ENCODE results near the gene ADGRB2. TPM values are rescaled to one million over a fixed set of nuclear protein-coding genes. Genes with fewer than 3 reads are reported as not detected.

ADGRB2 gene
- total RNA-seq, 1 donor from 2014 or later, result 7.1 TPM

GRCh38 chr1:31779687-31780086, 15.5 kb upstream of the ADGRB2 start:
- Histone ChIP-seq H3K27ac (no peak overlapping the region), H3K9ac (no peak overlapping the region), H4K20me1 (ENCODE audit: low read depth) (no peaks in the 10 kb centered on the region), H3K9me3 (ENCODE audit: low read depth) (no peaks in the 10 kb centered on the region), H3F3A (ENCODE audit: low read depth) (peaks cover 18% of the 10 kb centered on the region), H3K4me1 (peaks cover 29% of the 10 kb centered on the region), H2AFZ (replicated peaks) (no peak overlapping the region), H3K27me3 (peaks cover 21% of the 10 kb centered on the region), H3K36me3 (no peaks in the 10 kb centered on the region), H3K79me2 (ENCODE audit: low read depth) (no peaks in the 10 kb centered on the region), H3K4me2 (no peak overlapping the region), H3K4me3 (no peak overlapping the region)
- Mint-ChIP-seq H3K4me3 (no peak overlapping the region), H3K4me1 (peaks cover 46% of the 10 kb centered on the region), H3K36me3 (no peaks in the 10 kb centered on the region), H3K27ac (no peak overlapping the region), H3K9me3 (no peaks in the 10 kb centered on the region), H3K27me3 (ENCODE audit: insufficient read depth, low read depth) (peaks cover 18% of the 10 kb centered on the region)
- DNase-seq (ENCODE audit: low spot score), result no peak
- no peak for TF ChIP-seq EZH2 (IDR thresholded peaks at IDR 0.05)
- TF ChIP-seq EZH2phosphoT487 (IDR thresholded peaks at IDR 0.05), result no peak

GRCh38 chr1:31778763-31779488, 14.8 kb upstream of the ADGRB2 start:
- no peak overlapping the region for H3K4me3 ChIP-seq
- peaks cover 18% of the 10 kb centered on the region for H3F3A ChIP-seq (ENCODE audit: low read depth)
- H3K27ac ChIP-seq, result no peak overlapping the region
- Mint-ChIP-seq H3K4me3 (no peak overlapping the region), H3K27ac (no peak overlapping the region), H3K27me3 (ENCODE audit: insufficient read depth, low read depth) (peaks cover 23% of the 10 kb centered on the region), H3K4me1 (peaks cover 39% of the 10 kb centered on the region), H3K36me3 (no peaks in the 10 kb centered on the region), H3K9me3 (no peaks in the 10 kb centered on the region)
- H3K4me2 ChIP-seq, result no peak overlapping the region
- no peaks in the 10 kb centered on the region for H4K20me1 ChIP-seq (ENCODE audit: low read depth)
- no peaks in the 10 kb centered on the region for H3K79me2 ChIP-seq (ENCODE audit: low read depth)
- TF ChIP-seq EZH2 (IDR thresholded peaks at IDR 0.05) (no peak), CTCF (IDR thresholded peaks at IDR 0.05) (no peak), EZH2phosphoT487 (IDR thresholded peaks at IDR 0.05) (no peak)
- no peaks in the 10 kb centered on the region for H3K36me3 ChIP-seq
- H3K9ac ChIP-seq, result no peak overlapping the region
- H3K27me3 ChIP-seq, result peaks cover 28% of the 10 kb centered on the region
- H3K4me1 ChIP-seq, result peaks cover 29% of the 10 kb centered on the region
- no peak for DNase-seq (ENCODE audit: low spot score)
- H3K9me3 ChIP-seq (ENCODE audit: low read depth), result no peaks in the 10 kb centered on the region
- H2AFZ ChIP-seq (replicated peaks), result no peak overlapping the region

- Histone ChIP-seq H3K27me3 (peaks cover 52% of the 10 kb centered on the region), H3F3A (ENCODE audit: low read depth) (peaks cover 3% of the 10 kb centered on the region), H3K4me2 (no peak overlapping the region), H3K4me1 (peaks cover 23% of the 10 kb centered on the region), H3K4me3 (no peak overlapping the region), H3K9me3 (ENCODE audit: low read depth) (no peaks in the 10 kb centered on the region), H3K27ac (no peak overlapping the region), H4K20me1 (ENCODE audit: low read depth) (no peaks in the 10 kb centered on the region), H2AFZ (replicated peaks) (peak overlapping the region; percentile 50), H3K9ac (no peak overlapping the region), H3K36me3 (no peaks in the 10 kb centered on the region), H3K79me2 (ENCODE audit: low read depth) (no peaks in the 10 kb centered on the region)
- H3K27me3 Mint-ChIP-seq (ENCODE audit: insufficient read depth, low read depth), result peaks cover 43% of the 10 kb centered on the region
- no peak for TF ChIP-seq EZH2 (IDR thresholded peaks at IDR 0.05)
- no peak for TF ChIP-seq CTCF (IDR thresholded peaks at IDR 0.05)
- no peak for TF ChIP-seq EZH2phosphoT487 (IDR thresholded peaks at IDR 0.05)
- peak overlapping the region; percentile 45 for H3K4me3 Mint-ChIP-seq
- no peaks in the 10 kb centered on the region for H3K9me3 Mint-ChIP-seq
- no peaks in the 10 kb centered on the region for H3K36me3 Mint-ChIP-seq
- H3K4me1 Mint-ChIP-seq, result peaks cover 35% of the 10 kb centered on the region
- H3K27ac Mint-ChIP-seq, result no peak overlapping the region
- no peak for DNase-seq (ENCODE audit: low spot score)
Observed at GRCh38 chr1:31776516-31776915, 12.4 kb upstream of the ADGRB2 start.

GRCh38 chr1:31776032-31776431, 11.9 kb upstream of the ADGRB2 start:
- Histone ChIP-seq H3K79me2 (ENCODE audit: low read depth) (no peaks in the 10 kb centered on the region), H3K27ac (no peak overlapping the region), H4K20me1 (ENCODE audit: low read depth) (no peaks in the 10 kb centered on the region), H3K9me3 (ENCODE audit: low read depth) (no peaks in the 10 kb centered on the region), H3F3A (ENCODE audit: low read depth) (peaks cover 3% of the 10 kb centered on the region), H3K36me3 (no peaks in the 10 kb centered on the region), H3K4me1 (peaks cover 18% of the 10 kb centered on the region), H2AFZ (replicated peaks) (no peak overlapping the region), H3K4me2 (no peak overlapping the region), H3K27me3 (peaks cover 57% of the 10 kb centered on the region), H3K9ac (no peak overlapping the region), H3K4me3 (no peak overlapping the region)
- no peak for TF ChIP-seq EZH2phosphoT487 (IDR thresholded peaks at IDR 0.05)
- TF ChIP-seq CTCF (IDR thresholded peaks at IDR 0.05), result no peak
- TF ChIP-seq EZH2 (IDR thresholded peaks at IDR 0.05), result no peak
- Mint-ChIP-seq H3K4me3 (peak overlapping the region; percentile 45), H3K4me1 (peaks cover 35% of the 10 kb centered on the region), H3K27me3 (ENCODE audit: insufficient read depth, low read depth) (peaks cover 44% of the 10 kb centered on the region), H3K27ac (no peak overlapping the region), H3K36me3 (no peaks in the 10 kb centered on the region), H3K9me3 (no peaks in the 10 kb centered on the region)
- no peak for DNase-seq (ENCODE audit: low spot score)
